Erythroblast (primary cell): ENCODE measurements around the gene BPNT1.

Source experiments
- DNase-seq, 2 experiments: peaks; one replicate each; lab custom pipeline; 2025; lab: John Stamatoyannopoulos, UW
- GATA1 ChIP-seq: IDR thresholded peaks from 2 replicates; pipeline ENCODE4 v1.6.1; 2011; ENCODE audit warnings: low read depth, mild to moderate bottlenecking, control low read depth, low read length, moderate library complexity
- POLR2A ChIP-seq: IDR thresholded peaks from 2 replicates; pipeline ENCODE4 v1.6.1; 2011; ENCODE audit warnings: mild to moderate bottlenecking, low read length

BPNT1 gene

GRCh38 chr1:220011620-220012019 is 78.0 kb downstream of the BPNT1 start:
- DNase-seq = no peak
- TF ChIP-seq POLR2A (no peak), GATA1 (no peak)
